ENCODE results near the gene ARL8A. TPM values are rescaled to one million over a fixed set of nuclear protein-coding genes. Genes with fewer than 3 reads are reported as not detected.

ARL8A gene
- total and polyA plus RNA-seq, 10 of the 15 experiments (the other 5 are each of a cell fraction or from before 2014, with no cell fraction given): 0.34 to 49.2 (median 15.4) TPM

DNA sequence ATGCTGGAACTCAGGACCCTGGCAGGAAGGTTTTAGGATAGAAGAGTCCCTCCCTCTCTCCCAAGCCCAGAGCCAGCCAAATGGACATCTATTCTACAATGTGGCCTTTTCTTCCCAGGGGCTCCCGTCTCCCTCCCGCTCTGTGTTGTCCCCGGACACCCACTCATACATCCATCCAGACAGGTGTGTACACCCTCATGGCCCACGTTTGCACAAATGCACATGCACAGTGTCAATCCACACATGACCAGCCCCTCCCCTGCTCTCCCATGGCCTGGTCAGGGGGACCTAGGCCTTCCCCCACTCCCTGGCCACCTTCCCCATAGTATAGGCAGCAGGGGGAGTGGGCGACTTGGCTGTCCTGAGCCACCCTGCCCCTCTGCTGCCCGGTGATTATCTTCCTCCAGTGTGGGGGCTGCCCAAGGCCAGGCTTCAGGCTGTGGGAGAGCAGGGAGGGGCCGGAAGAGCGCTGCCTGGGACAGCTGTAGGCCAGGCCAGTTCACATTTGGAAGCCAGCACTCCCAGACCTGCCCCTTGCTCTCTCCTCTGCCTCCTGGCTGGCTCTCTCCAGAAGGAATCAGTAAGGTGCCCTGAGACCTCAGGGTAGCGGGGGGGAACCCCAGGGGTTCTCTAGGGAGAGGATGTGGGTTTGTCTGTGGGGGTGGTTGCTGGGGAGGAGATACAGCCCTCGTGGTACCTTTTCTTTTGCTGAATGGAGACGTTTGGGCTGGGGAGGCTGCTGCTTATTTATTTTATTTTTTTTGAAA lies 19.9 kb upstream of the ARL8A start:
- Histone ChIP-seq H3K27ac (ENCODE audit: control insufficient read depth, insufficient read depth) (peak overlapping the region; percentile 29), H4K20me1 (ENCODE audit: control insufficient read depth, insufficient read depth) (no peaks in the 10 kb centered on the region), H3K36me3 (ENCODE audit: control insufficient read depth in 2 of 2, insufficient read depth in 2 of 2, low read length in 1 of 2) (no peaks in the 10 kb centered on the region), H3K4me1 (ENCODE audit: control insufficient read depth, insufficient read depth, low read length) (peaks cover 57% of the 10 kb centered on the region), H3K79me2 (ENCODE audit: control insufficient read depth, insufficient read depth, low read length) (peaks cover 20% of the 10 kb centered on the region), H3K9me3 (replicated peaks; ENCODE audit: control insufficient read depth, insufficient read depth, low read length) (no peaks in the 10 kb centered on the region), H3K4me2 (ENCODE audit: control insufficient read depth, insufficient read depth) (peak overlapping the region; percentile 71), H2AFZ (ENCODE audit: control insufficient read depth, low read depth, low read length) (0 out of 2 replicates have a peak overlapping the region, but pooled peaks have one; percentile 7), H3K9ac (ENCODE audit: control insufficient read depth, insufficient read depth, low read length) (peak overlapping the region; percentile 31; the same call in 1 of the 2 replicates), H3K27me3 (replicated peaks in 1 of 2; ENCODE audit: control insufficient read depth in 2 of 2, insufficient read depth in 2 of 2, low read length in 1 of 2) (no peaks in the 10 kb centered on the region), H3K4me3 (peak overlapping the region; percentile 26)
- SMC1A ChIA-PET (ENCODE audit: uncharacterized antibody, unreplicated experiment): interaction anchor here (0.9 to 2.4 kb wide), 8 partner anchors 9 to 149 kb away, joined by 3 to 21 read pairs (median 4); no protein-coding TSS in a partner anchor
- WGBS (ENCODE audit: insufficient coverage, insufficient replicate concordance, low lambda C conversion rate, missing lambda C conversion rate): 22% methylated on average over 11 of the region's 11 CpGs
- in situ Hi-C loops (cut with MboI): no loop called here
- DNase-seq (ENCODE audit: low read depth, low spot score) (peak; percentile 56), FAIRE-seq (no peak), ATAC-seq (peak; percentile 61)
- POLR2A ChIA-PET: interaction anchor here (0.7 to 1.3 kb wide), 3 partner anchors 9 to 177 kb away, joined by 3 read pairs; partner anchors contain the start of gene UBE2T
- BruUV-seq (replicated peaks): no TSS peak
- RAD21 ChIA-PET (ENCODE audit: unreplicated experiment): interaction anchor here (1.2 to 2.4 kb wide), 4 partner anchors 9 to 21 kb away, joined by 3 to 12 read pairs (median 6); no protein-coding TSS in a partner anchor
- CTCF ChIA-PET: interaction anchor here (1.1 to 9.2 kb wide), 8 partner anchors 9 to 152 kb away, joined by 3 to 171 read pairs (median 9); partner anchors contain the start of gene LGR6
- intact Hi-C loops (cut with micrococcal nuclease; ENCODE audit: unreplicated experiment): no loop called here
- TF ChIP-seq ZNF207 (IDR thresholded peaks at IDR 0.05; ENCODE audit: borderline replicate concordance) (no peak), FOXM1 (IDR thresholded peaks at IDR 0.05; ENCODE audit: low read depth, low read length) (no peak), MTA2 (IDR thresholded peaks at IDR 0.05; ENCODE audit: low read depth) (peak; percentile 58), NR2C2 (IDR thresholded peaks at IDR 0.05; ENCODE audit: borderline replicate concordance, control insufficient read depth, insufficient read length, low read depth) (no peak), JUND (IDR thresholded peaks at IDR 0.05; ENCODE audit: low read depth, low read length) (no peak), EGR1 (IDR thresholded peaks at IDR 0.05; ENCODE audit: borderline replicate concordance in 1 of 2, low read depth in 2 of 2, low read length in 2 of 2) (peak in 1 of 2 experiments; percentile 95; a peak in 2 of 3 replicates), IKZF2 (IDR thresholded peaks at IDR 0.05) (peak; percentile 82 to 84), HDGF (IDR thresholded peaks at IDR 0.05) (peak; percentile 78; the same call in 1 of the 2 replicates), PML (IDR thresholded peaks at IDR 0.05; ENCODE audit: low read length) (no peak), IRF4 (IDR thresholded peaks at IDR 0.05; ENCODE audit: low read depth, low read length) (no peak), KDM1A (IDR thresholded peaks at IDR 0.05; ENCODE audit: borderline replicate concordance) (no peak), ETV6 (conservative IDR thresholded peaks at IDR 0.05 in 1 of 2, IDR thresholded peaks at IDR 0.05 in 1 of 2; ENCODE audit: borderline replicate concordance in 1 of 2, low read depth in 1 of 2) (no peak), CREM (IDR thresholded peaks at IDR 0.05; ENCODE audit: low read depth) (0 out of 2 replicates have a peak, but pooled peaks have one; percentile 12)
- TF ChIP-seq, protein P1, sequence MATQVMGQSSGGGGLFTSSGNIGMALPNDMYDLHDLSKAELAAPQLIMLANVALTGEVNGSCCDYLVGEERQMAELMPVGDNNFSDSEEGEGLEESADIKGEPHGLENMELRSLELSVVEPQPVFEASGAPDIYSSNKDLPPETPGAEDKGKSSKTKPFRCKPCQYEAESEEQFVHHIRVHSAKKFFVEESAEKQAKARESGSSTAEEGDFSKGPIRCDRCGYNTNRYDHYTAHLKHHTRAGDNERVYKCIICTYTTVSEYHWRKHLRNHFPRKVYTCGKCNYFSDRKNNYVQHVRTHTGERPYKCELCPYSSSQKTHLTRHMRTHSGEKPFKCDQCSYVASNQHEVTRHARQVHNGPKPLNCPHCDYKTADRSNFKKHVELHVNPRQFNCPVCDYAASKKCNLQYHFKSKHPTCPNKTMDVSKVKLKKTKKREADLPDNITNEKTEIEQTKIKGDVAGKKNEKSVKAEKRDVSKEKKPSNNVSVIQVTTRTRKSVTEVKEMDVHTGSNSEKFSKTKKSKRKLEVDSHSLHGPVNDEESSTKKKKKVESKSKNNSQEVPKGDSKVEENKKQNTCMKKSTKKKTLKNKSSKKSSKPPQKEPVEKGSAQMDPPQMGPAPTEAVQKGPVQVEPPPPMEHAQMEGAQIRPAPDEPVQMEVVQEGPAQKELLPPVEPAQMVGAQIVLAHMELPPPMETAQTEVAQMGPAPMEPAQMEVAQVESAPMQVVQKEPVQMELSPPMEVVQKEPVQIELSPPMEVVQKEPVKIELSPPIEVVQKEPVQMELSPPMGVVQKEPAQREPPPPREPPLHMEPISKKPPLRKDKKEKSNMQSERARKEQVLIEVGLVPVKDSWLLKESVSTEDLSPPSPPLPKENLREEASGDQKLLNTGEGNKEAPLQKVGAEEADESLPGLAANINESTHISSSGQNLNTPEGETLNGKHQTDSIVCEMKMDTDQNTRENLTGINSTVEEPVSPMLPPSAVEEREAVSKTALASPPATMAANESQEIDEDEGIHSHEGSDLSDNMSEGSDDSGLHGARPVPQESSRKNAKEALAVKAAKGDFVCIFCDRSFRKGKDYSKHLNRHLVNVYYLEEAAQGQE (IDR thresholded peaks at IDR 0.05; ENCODE audit: low read depth, low read length): no peak
- TF ChIP-seq, protein P2, sequence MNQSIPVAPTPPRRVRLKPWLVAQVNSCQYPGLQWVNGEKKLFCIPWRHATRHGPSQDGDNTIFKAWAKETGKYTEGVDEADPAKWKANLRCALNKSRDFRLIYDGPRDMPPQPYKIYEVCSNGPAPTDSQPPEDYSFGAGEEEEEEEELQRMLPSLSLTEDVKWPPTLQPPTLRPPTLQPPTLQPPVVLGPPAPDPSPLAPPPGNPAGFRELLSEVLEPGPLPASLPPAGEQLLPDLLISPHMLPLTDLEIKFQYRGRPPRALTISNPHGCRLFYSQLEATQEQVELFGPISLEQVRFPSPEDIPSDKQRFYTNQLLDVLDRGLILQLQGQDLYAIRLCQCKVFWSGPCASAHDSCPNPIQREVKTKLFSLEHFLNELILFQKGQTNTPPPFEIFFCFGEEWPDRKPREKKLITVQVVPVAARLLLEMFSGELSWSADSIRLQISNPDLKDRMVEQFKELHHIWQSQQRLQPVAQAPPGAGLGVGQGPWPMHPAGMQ (IDR thresholded peaks at IDR 0.05; ENCODE audit: borderline replicate concordance): no peak

Data from GM12878 (cell line).